ENCODE measurements around the gene OR10D3. TPM values are rescaled to one million over a fixed set of nuclear protein-coding genes. Genes with fewer than 3 reads are reported as not detected.

OR10D3 gene
- total RNA-seq, 1 experiment from 2014 or later = 0.15 TPM

DNA sequence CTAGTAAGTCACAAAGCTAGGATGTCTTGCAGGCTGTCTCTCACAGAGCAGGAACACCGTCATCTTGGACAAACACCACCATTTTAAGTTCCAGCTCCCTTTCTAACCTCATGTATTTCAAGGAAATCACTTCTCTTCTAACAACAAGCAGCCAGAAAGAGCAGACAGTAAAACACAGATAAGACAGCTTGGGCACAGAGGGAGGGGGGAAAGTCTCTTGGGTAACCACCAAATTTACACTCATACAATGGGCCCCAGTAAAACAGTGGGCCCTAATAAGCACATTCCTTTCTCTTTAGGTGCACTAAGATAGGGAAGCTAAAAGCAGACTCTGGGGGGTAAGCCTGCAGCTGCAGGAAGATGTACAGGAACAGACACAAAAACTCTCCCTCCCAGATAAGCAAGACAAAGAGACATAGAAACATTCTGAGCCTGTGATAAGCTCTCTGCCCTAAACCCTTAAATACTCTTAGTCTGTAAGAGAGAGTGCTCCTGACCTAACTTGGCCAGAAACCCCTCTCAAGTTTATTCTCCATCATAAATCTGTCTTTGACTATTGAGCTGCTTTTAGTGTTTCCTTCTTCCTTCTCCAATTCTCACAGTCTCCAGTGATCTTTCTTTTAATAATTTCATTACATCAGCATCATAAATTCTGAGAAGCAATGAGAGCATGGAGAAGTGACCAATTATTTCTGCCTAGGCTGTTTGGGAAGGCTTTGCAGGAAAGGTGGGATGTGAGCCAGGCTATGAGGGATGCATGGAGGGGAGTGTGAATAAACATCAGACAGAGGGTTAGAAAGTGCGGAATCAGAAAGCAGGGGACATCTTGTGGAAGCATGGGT lies 7.4 kb downstream of the OR10D3 start:
- H3K9me2 ChIP-seq (replicated peaks; ENCODE audit: low read length) = no peaks in the 10 kb centered on the region
- H3F3A ChIP-seq (ENCODE audit: low read length, unreplicated experiment) = no peaks in the 10 kb centered on the region
- H3K27me3 ChIP-seq (ENCODE audit: low read length) = peaks cover 19% of the 10 kb centered on the region
- intact Hi-C loops (cut with micrococcal nuclease) = no loop called here
- no TSS peak for BruUV-seq (replicated peaks)
- H3K27ac ChIP-seq (ENCODE audit: low read length) = no peak overlapping the region
- H3K4me1 ChIP-seq (ENCODE audit: insufficient read depth, low read length) = no peaks in the 10 kb centered on the region
- no peak overlapping the region for H3K4me2 ChIP-seq (ENCODE audit: low read length)
- no peak overlapping the region for H3K4me3 ChIP-seq (ENCODE audit: low read length)
- no peaks in the 10 kb centered on the region for H3K9me3 ChIP-seq (ENCODE audit: low read length)
- H3K36me3 ChIP-seq (ENCODE audit: low read depth, low read length) = no peaks in the 10 kb centered on the region
- DNase-seq (no peak), ATAC-seq (no peak)
- POLR2A ChIA-PET (ENCODE audit: unreplicated experiment) = no interaction called here
- no peak overlapping the region for H2AFZ ChIP-seq (ENCODE audit: low read length)
- CTCF ChIA-PET = interaction anchor here (0.6 kb wide), 1 partner anchor 307 kb away, joined by 3 read pairs; no protein-coding TSS in a partner anchor
- H3K79me2 ChIP-seq (ENCODE audit: low read length) = no peaks in the 10 kb centered on the region
- H4K20me1 ChIP-seq (ENCODE audit: low read length) = no peaks in the 10 kb centered on the region
- no peak overlapping the region for H3K9ac ChIP-seq (ENCODE audit: low read length)
- TF ChIP-seq EZH2 (IDR thresholded peaks at IDR 0.05; ENCODE audit: low read length, unreplicated experiment) (no peak), EZH2phosphoT487 (IDR thresholded peaks at IDR 0.05; ENCODE audit: borderline replicate concordance, low read length) (no peak)
- TF ChIP-seq, protein P1, sequence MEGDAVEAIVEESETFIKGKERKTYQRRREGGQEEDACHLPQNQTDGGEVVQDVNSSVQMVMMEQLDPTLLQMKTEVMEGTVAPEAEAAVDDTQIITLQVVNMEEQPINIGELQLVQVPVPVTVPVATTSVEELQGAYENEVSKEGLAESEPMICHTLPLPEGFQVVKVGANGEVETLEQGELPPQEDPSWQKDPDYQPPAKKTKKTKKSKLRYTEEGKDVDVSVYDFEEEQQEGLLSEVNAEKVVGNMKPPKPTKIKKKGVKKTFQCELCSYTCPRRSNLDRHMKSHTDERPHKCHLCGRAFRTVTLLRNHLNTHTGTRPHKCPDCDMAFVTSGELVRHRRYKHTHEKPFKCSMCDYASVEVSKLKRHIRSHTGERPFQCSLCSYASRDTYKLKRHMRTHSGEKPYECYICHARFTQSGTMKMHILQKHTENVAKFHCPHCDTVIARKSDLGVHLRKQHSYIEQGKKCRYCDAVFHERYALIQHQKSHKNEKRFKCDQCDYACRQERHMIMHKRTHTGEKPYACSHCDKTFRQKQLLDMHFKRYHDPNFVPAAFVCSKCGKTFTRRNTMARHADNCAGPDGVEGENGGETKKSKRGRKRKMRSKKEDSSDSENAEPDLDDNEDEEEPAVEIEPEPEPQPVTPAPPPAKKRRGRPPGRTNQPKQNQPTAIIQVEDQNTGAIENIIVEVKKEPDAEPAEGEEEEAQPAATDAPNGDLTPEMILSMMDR (conservative IDR thresholded peaks at IDR 0.05; ENCODE audit: low read depth, low read length) = no peak

DNA sequence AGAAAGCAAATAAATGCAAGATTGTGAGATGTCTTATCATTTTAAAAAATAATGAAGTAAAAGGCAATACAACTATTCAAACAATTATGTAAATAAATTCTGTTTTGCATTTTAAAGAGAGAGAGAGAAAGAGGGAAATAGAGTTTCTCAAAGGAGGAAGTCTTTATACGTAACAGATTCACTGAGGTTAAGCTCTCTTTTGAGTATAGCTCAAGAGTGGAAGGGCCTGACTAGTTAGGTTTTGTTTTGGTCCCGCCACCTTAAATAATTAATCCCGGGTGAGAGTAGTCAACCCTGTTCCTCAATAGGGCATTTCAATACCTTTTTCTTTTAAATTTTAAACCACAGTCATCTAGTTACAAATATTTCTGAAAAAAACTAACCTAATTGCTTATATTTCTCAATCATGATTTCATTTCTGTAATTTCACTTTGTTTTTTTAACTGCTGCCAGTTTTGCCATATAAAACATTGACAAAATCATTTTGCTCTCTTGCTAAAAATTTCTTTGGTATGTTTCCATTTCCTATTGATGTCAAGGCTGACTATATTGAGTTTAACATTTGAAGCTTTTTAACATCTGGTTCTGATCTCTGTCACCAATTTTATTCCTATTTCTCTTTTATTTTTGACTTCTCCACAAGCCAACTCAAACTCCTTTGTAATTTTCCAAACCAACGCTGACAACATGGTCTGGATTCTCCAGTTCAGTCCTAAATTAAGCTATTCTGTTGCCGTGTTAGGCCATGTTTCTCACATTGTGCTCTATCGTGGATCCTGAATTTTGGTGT lies 10.3 kb downstream of the OR10D3 start:
- Histone ChIP-seq H3F3A (ENCODE audit: low read length, unreplicated experiment) (no peaks in the 10 kb centered on the region), H3K79me2 (ENCODE audit: low read length) (no peaks in the 10 kb centered on the region), H4K20me1 (ENCODE audit: low read length) (no peaks in the 10 kb centered on the region), H3K9me2 (replicated peaks; ENCODE audit: low read length) (no peaks in the 10 kb centered on the region), H3K9me3 (ENCODE audit: low read length) (no peaks in the 10 kb centered on the region), H3K4me1 (ENCODE audit: insufficient read depth, low read length) (no peaks in the 10 kb centered on the region), H3K27me3 (ENCODE audit: low read length) (peaks cover 12% of the 10 kb centered on the region), H2AFZ (ENCODE audit: low read length) (no peak overlapping the region), H3K36me3 (ENCODE audit: low read depth, low read length) (no peaks in the 10 kb centered on the region), H3K9ac (ENCODE audit: low read length) (no peak overlapping the region), H3K4me3 (ENCODE audit: low read length) (no peak overlapping the region), H3K4me2 (ENCODE audit: low read length) (no peak overlapping the region), H3K27ac (ENCODE audit: low read length) (no peak overlapping the region)
- POLR2A ChIA-PET (ENCODE audit: unreplicated experiment) = no interaction called here
- intact Hi-C loops (cut with micrococcal nuclease) = loop anchor here (2.0 kb wide), 1 partner anchor 85 kb away; no protein-coding TSS in a partner anchor
- TF ChIP-seq, protein P1 (conservative IDR thresholded peaks at IDR 0.05; ENCODE audit: low read depth, low read length) = no peak
- no peak for TF ChIP-seq EZH2 (IDR thresholded peaks at IDR 0.05; ENCODE audit: low read length, unreplicated experiment)
- TF ChIP-seq EZH2phosphoT487 (IDR thresholded peaks at IDR 0.05; ENCODE audit: borderline replicate concordance, low read length) = no peak
- CTCF ChIA-PET = no interaction called here
- DNase-seq (no peak), ATAC-seq (no peak)
- BruUV-seq (replicated peaks) = no TSS peak
